Upper lobe of left lung (tissue), 6 donors: ENCODE measurements around the gene ACY1. TPM values are rescaled to one million over a fixed set of nuclear protein-coding genes. Genes with fewer than 3 reads are reported as not detected.
A peak's percentile ranks its signal among the peaks of the same experiment; 100 is the strongest.

Experiments used
- ATAC-seq, 2 donors: fragments of 200-7000 bp; cut with Tn5 transposase; one replicate each; pipeline ENCODE4 v1.9.1; 2022; ENCODE audit warnings: mild to moderate bottlenecking in 2 of 2, moderate library complexity in 2 of 2; ENCODE audit not compliant: low FRiP score in 2 of 2
- DNase-seq, 2 donors: peaks; one replicate each; pipeline ENCODE4 v3.0.0-alpha.2; 2019 to 2020
- H3K27ac ChIP-seq, 4 donors: fragments of 200-600 bp; sonication (generic); one replicate each; pipeline ENCODE4 v1.5.1; 2016 to 2019
- H3K27me3 ChIP-seq, 4 donors: fragments of 200-600 bp; sonication (generic); one replicate each; pipeline ENCODE4 v1.5.1; 2017 to 2019
- H3K36me3 ChIP-seq, 4 donors: fragments of 200-600 bp; sonication (generic); one replicate each; pipeline ENCODE4 v1.5.1; 2016 to 2019
- H3K4me1 ChIP-seq, 4 donors: fragments of 200-600 bp; sonication (generic); one replicate each; pipeline ENCODE4 v1.5.1; 2018 to 2019
- H3K4me3 ChIP-seq, 4 donors: fragments of 200-600 bp; sonication (generic); one replicate each; pipeline ENCODE4 v1.5.1; 2017 to 2019; ENCODE audit warnings: mild to moderate bottlenecking in 2 of 4, moderate library complexity in 1 of 4
- H3K9me3 ChIP-seq, 4 donors: fragments of 200-600 bp; sonication (generic); one replicate each; pipeline ENCODE4 v1.5.1; 2018 to 2019
- CTCF ChIP-seq, 6 experiments: fragments of 450-650 bp in 4 of 6; fragments of 200-600 bp in 2 of 6; sonication (generic) in 2 of 6; IDR thresholded peaks; one replicate each; pipeline ENCODE4 v1.5.1; 2016 to 2019; ENCODE audit warnings: antibody characterized with exemption in 6 of 6
- EP300 ChIP-seq, 4 donors: sonication (generic); formaldehyde crosslinking; IDR thresholded peaks; one replicate each; pipeline ENCODE4 v1.5.1; 2017; ENCODE audit warnings: antibody characterized with exemption in 4 of 4, control low read depth in 2 of 4
- POLR2A ChIP-seq, 4 donors: fragments of 450-650 bp; IDR thresholded peaks; one replicate each; pipeline ENCODE4 v1.5.1; 2016 to 2017; ENCODE audit warnings: antibody characterized with exemption in 4 of 4, mild to moderate bottlenecking in 2 of 4
- POLR2AphosphoS5 ChIP-seq, 2 donors: sonication (generic); formaldehyde crosslinking; IDR thresholded peaks; one replicate each; pipeline ENCODE4 v1.5.1; 2017; ENCODE audit warnings: antibody characterized with exemption in 2 of 2
- WGBS, 2 donors: methylation state at CpG; one replicate each; pipeline ENCODE4 v1.1.5; 2017 to 2018; 5-methylcytosine and 5-hydroxymethylcytosine counted together
- total RNA-seq, 6 donors: library from RNA; depleted of rRNA in 4 of 6; stranded (reverse); fragments of >200 nt in 4 of 6; gene quantifications; one replicate each; pipeline versions ENCODE4 v1.1.0 to v1.2.1, GENCODE V29; 2016 to 2021
- donor health status: DM: no; HTN: no; CAD: no; lungs with moderate emphysema.
- donor health status: DM: no; HTN: yes; CAD: no; lungs with severe emphysema.

The ACY1 gene
- total RNA-seq, 6 donors from 2014 or later, result 17.4 to 65.0 (median 35.9) TPM

- Histone ChIP-seq H3K36me3 (peaks cover 0 to 26% (median 13%) of the 10 kb centered on the region in 4 donors), H3K27me3 (peaks cover 0 to 4% (median 0%) of the 10 kb centered on the region in 4 donors), H3K4me3 (no peak overlapping the region), H3K27ac (no peak overlapping the region), H3K4me1 (peaks cover 11 to 26% (median 16%) of the 10 kb centered on the region in 4 donors), H3K9me3 (no peaks in the 10 kb centered on the region)
- ATAC-seq, result no peak
- no peak for DNase-seq
- WGBS, 2 donors, result 83 to 91% methylated on average over 5 to 6 of the region's 6 CpGs
- TF ChIP-seq CTCF (IDR thresholded peaks at IDR 0.05) (no peak), POLR2AphosphoS5 (IDR thresholded peaks at IDR 0.05) (no peak), POLR2A (IDR thresholded peaks at IDR 0.05) (no peak), EP300 (IDR thresholded peaks at IDR 0.05) (no peak)
These were observed 20.3 kb upstream of the ACY1 start for GRCh38 chr3:51962854-51963530.

- H3K27me3 ChIP-seq, result peaks cover 0 to 4% (median 0%) of the 10 kb centered on the region in 4 donors
- TF ChIP-seq POLR2AphosphoS5 (IDR thresholded peaks at IDR 0.05) (no peak), EP300 (IDR thresholded peaks at IDR 0.05) (no peak), POLR2A (IDR thresholded peaks at IDR 0.05) (no peak), CTCF (IDR thresholded peaks at IDR 0.05) (no peak)
- no peak overlapping the region for H3K4me3 ChIP-seq
- H3K27ac ChIP-seq, result no peak overlapping the region
- H3K36me3 ChIP-seq, result peaks cover 0 to 19% (median 9%) of the 10 kb centered on the region in 4 donors
- DNase-seq (no peak), ATAC-seq (no peak)
- 69 to 80% methylated on average over 4 to 11 of the region's 12 CpGs for WGBS, 2 donors
- H3K4me1 ChIP-seq, result peaks cover 11 to 34% (median 22%) of the 10 kb centered on the region in 4 donors
- H3K9me3 ChIP-seq, result no peaks in the 10 kb centered on the region
These were observed 19.3 kb upstream of the ACY1 start for GRCh38 chr3:51963951-51964451.

- no peak overlapping the region for H3K27ac ChIP-seq
- no peak for TF ChIP-seq POLR2A (IDR thresholded peaks at IDR 0.05)
- no peak for TF ChIP-seq POLR2AphosphoS5 (IDR thresholded peaks at IDR 0.05)
- TF ChIP-seq EP300 (IDR thresholded peaks at IDR 0.05), result no peak
- TF ChIP-seq CTCF (IDR thresholded peaks at IDR 0.05), result no peak
- H3K4me3 ChIP-seq, result no peak overlapping the region
- H3K4me1 ChIP-seq, result peaks cover 11 to 34% (median 22%) of the 10 kb centered on the region in 4 donors
- H3K27me3 ChIP-seq, result peaks cover 0 to 4% (median 0%) of the 10 kb centered on the region in 4 donors
- no peak for ATAC-seq
- no peak for DNase-seq
- H3K36me3 ChIP-seq, result peaks cover 0 to 16% (median 7%) of the 10 kb centered on the region in 4 donors
- 63 to 88% methylated on average over 3 to 4 of the region's 4 CpGs for WGBS, 2 donors
- H3K9me3 ChIP-seq, result no peaks in the 10 kb centered on the region
These were observed 18.8 kb upstream of the ACY1 start for GRCh38 chr3:51964521-51964920.

GRCh38 chr3:51966016-51966415 lies 17.3 kb upstream of the ACY1 start:
- peaks cover 0 to 4% (median 0%) of the 10 kb centered on the region in 4 donors for H3K27me3 ChIP-seq
- no peak overlapping the region for H3K27ac ChIP-seq
- no peak for ATAC-seq
- DNase-seq, result no peak
- peak overlapping the region in 1 of 4 donors; percentile 83 for H3K4me3 ChIP-seq
- 77 to 83% methylated on average over 2 of the region's 2 CpGs for WGBS, 2 donors
- peaks cover 11 to 34% (median 22%) of the 10 kb centered on the region in 4 donors for H3K4me1 ChIP-seq
- TF ChIP-seq POLR2A (IDR thresholded peaks at IDR 0.05), result no peak
- TF ChIP-seq POLR2AphosphoS5 (IDR thresholded peaks at IDR 0.05), result no peak
- no peak for TF ChIP-seq CTCF (IDR thresholded peaks at IDR 0.05)
- no peaks in the 10 kb centered on the region for H3K9me3 ChIP-seq
- H3K36me3 ChIP-seq, result peaks cover 0 to 2% (median under 1%) of the 10 kb centered on the region in 4 donors
